ENCODE measurements around the gene STARD10. TPM values are rescaled to one million over a fixed set of nuclear protein-coding genes. Genes with fewer than 3 reads are reported as not detected.

The STARD10 gene
- total RNA-seq, 1 experiment from 2014 or later: 58.4 TPM

DNA sequence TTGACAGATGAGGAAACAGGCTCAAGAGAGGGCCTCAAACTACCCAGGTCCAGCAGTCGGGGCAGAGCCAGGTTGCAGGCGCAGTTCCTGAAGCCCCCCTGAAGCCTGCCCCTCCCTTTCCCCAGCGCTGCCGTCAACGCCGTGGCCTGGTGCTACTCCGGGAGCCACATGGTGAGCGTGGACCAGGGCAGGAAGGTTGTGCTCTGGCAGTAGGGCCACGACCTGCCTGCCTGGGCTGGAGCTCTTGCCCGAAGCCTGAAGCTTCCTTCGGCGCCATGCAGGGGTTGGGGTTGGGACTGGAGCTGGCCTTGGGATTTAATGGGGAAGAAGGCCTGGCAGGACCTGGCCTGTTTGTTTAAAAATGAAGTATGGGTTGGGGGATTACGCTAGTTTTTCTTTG is 35.3 kb upstream of the STARD10 start:
- POLR2A ChIA-PET: no interaction called here
- ATAC-seq: no peak

More for the DNA sequence above, 35.3 kb upstream of the STARD10 start:
- CTCF ChIA-PET: interaction anchor here (4.1 kb wide), 1 partner anchor 349 kb away, joined by 79 read pairs; no protein-coding TSS in a partner anchor
- intact Hi-C loops (cut with micrococcal nuclease): no loop called here
- H2AFZ ChIP-seq (ENCODE audit: low read depth, low read length, poor library complexity, severe bottlenecking): no peak overlapping the region
- no TSS peak for BruUV-seq (replicated peaks)
- H3K79me2 ChIP-seq (ENCODE audit: insufficient read depth, low read length): no peaks in the 10 kb centered on the region
- H3K4me3 ChIP-seq (replicated peaks in 1 of 2; ENCODE audit: low read depth in 1 of 2, low read length in 2 of 2): no peak overlapping the region
- no peaks in the 10 kb centered on the region for H3K9me3 ChIP-seq (ENCODE audit: control insufficient read depth in 1 of 2, insufficient read depth in 1 of 2, low read depth in 1 of 2, low read length in 2 of 2)
- no peak overlapping the region for H3K27ac ChIP-seq (ENCODE audit: low read depth, low read length)
- H4K20me1 ChIP-seq (ENCODE audit: insufficient read depth): no peaks in the 10 kb centered on the region
- peaks cover 0 to 6% of the 10 kb centered on the region in 2 experiments; a peak in 2 of 4 replicates for H3K4me1 ChIP-seq (ENCODE audit: control insufficient read depth in 1 of 2, insufficient read depth in 2 of 2, low read length in 2 of 2)
- H3K9ac ChIP-seq (ENCODE audit: low read length): no peak overlapping the region
- H3K9me2 ChIP-seq (ENCODE audit: insufficient read depth): no peaks in the 10 kb centered on the region
- TF ChIP-seq, protein P1, sequence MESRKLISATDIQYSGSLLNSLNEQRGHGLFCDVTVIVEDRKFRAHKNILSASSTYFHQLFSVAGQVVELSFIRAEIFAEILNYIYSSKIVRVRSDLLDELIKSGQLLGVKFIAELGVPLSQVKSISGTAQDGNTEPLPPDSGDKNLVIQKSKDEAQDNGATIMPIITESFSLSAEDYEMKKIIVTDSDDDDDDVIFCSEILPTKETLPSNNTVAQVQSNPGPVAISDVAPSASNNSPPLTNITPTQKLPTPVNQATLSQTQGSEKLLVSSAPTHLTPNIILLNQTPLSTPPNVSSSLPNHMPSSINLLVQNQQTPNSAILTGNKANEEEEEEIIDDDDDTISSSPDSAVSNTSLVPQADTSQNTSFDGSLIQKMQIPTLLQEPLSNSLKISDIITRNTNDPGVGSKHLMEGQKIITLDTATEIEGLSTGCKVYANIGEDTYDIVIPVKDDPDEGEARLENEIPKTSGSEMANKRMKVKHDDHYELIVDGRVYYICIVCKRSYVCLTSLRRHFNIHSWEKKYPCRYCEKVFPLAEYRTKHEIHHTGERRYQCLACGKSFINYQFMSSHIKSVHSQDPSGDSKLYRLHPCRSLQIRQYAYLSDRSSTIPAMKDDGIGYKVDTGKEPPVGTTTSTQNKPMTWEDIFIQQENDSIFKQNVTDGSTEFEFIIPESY (IDR thresholded peaks at IDR 0.05; ENCODE audit: extremely low read depth, insufficient replicate concordance, low read length): no peak
- TF ChIP-seq, protein P2, sequence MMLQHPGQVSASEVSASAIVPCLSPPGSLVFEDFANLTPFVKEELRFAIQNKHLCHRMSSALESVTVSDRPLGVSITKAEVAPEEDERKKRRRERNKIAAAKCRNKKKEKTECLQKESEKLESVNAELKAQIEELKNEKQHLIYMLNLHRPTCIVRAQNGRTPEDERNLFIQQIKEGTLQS (IDR thresholded peaks at IDR 0.05): no peak
- TF ChIP-seq ZNF274 (IDR thresholded peaks at IDR 0.05; ENCODE audit: low read depth, low read length) (no peak), YY1 (IDR thresholded peaks at IDR 0.05; ENCODE audit: extremely low read depth, insufficient replicate concordance, low read depth, low read length) (no peak), SRF (IDR thresholded peaks at IDR 0.05; ENCODE audit: low read depth) (no peak), JUND (IDR thresholded peaks at IDR 0.05) (no peak), EZH2 (IDR thresholded peaks at IDR 0.05) (no peak), SIN3A (IDR thresholded peaks at IDR 0.05; ENCODE audit: low read depth) (no peak)
- TF ChIP-seq, protein P3, sequence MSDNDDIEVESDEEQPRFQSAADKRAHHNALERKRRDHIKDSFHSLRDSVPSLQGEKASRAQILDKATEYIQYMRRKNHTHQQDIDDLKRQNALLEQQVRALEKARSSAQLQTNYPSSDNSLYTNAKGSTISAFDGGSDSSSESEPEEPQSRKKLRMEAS (IDR thresholded peaks at IDR 0.05): no peak
- no peak overlapping the region for H3K4me2 ChIP-seq (ENCODE audit: low read length)
- H3K36me3 ChIP-seq (ENCODE audit: control insufficient read depth in 1 of 2, insufficient read depth in 2 of 2, low read length in 2 of 2): no peaks in the 10 kb centered on the region
- RAD21 ChIA-PET (ENCODE audit: low non-redundant PET in 1 of 2, low total read pairs in 2 of 2, uncharacterized antibody in 2 of 2, unreplicated experiment in 2 of 2): no interaction called here
- DNase-seq (ENCODE audit: low read depth, low spot score): no peak
- H3K27me3 ChIP-seq (ENCODE audit: insufficient read depth, low read length): no peaks in the 10 kb centered on the region

Measured in HCT116 (cell line).